ENCODE measurements around the gene PLCH2.
"Not testable (repeated sequence)": the region's sequence is repeated elsewhere in the genome, so short reads cannot be mapped to it uniquely, and the experiment has no call there.

PLCH2 gene

DNA sequence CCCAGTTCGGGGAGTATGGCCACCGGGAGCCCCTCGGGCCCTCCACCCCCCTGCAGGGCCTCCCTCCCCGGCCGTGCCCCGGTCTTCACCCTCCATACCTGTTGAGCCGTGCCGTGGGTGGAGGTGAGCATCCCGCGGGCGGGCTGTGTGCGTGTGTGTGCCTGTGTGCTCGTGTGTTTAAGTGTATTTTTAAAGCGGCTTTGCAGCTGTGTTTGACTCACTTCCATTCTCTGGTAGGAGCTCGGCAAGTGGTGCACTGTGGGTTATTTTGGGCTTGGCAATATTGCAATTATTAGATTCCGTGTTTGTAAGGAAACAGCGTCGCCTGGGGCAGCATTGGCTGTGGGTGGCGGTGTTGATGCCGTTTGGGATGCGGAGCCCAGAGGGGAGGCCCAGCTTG is 20.3 kb upstream of the PLCH2 start:
- Histone ChIP-seq H3K4me2 (ENCODE audit: insufficient read depth, low read length) (no peak overlapping the region), H3K9me3 (ENCODE audit: insufficient read depth, low read length, severe bottlenecking) (no peaks in the 10 kb centered on the region), H3K36me3 (ENCODE audit: insufficient read depth, low read length) (no peaks in the 10 kb centered on the region), H4K20me1 (ENCODE audit: insufficient read depth, low read length) (no peaks in the 10 kb centered on the region; the same call in 1 of the 2 replicates), H2AFZ (ENCODE audit: low read depth, low read length) (no peak overlapping the region), H3K27ac (ENCODE audit: low read length) (no peak overlapping the region), H3K4me3 (ENCODE audit: low read depth in 1 of 2, low read length in 2 of 2) (no peak overlapping the region), H3K27me3 (ENCODE audit: insufficient read depth, low read length, poor library complexity) (no peaks in the 10 kb centered on the region), H3K9ac (ENCODE audit: low read depth, low read length) (no peak overlapping the region), H3K79me2 (ENCODE audit: insufficient read depth, low read length) (no peaks in the 10 kb centered on the region), H3K4me1 (ENCODE audit: insufficient read depth, low read length) (no peaks in the 10 kb centered on the region)
- DNase-seq: no peak
- TF ChIP-seq EZH2 (IDR thresholded peaks at IDR 0.05; ENCODE audit: borderline replicate concordance, low read depth, low read length, severe bottlenecking): no peak
- TF ChIP-seq, protein P1, sequence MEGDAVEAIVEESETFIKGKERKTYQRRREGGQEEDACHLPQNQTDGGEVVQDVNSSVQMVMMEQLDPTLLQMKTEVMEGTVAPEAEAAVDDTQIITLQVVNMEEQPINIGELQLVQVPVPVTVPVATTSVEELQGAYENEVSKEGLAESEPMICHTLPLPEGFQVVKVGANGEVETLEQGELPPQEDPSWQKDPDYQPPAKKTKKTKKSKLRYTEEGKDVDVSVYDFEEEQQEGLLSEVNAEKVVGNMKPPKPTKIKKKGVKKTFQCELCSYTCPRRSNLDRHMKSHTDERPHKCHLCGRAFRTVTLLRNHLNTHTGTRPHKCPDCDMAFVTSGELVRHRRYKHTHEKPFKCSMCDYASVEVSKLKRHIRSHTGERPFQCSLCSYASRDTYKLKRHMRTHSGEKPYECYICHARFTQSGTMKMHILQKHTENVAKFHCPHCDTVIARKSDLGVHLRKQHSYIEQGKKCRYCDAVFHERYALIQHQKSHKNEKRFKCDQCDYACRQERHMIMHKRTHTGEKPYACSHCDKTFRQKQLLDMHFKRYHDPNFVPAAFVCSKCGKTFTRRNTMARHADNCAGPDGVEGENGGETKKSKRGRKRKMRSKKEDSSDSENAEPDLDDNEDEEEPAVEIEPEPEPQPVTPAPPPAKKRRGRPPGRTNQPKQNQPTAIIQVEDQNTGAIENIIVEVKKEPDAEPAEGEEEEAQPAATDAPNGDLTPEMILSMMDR (IDR thresholded peaks at IDR 0.05; ENCODE audit: borderline replicate concordance, extremely low read depth, low read length, poor library complexity, severe bottlenecking): no peak
- no peak for ATAC-seq (ENCODE audit: insufficient read depth, low read depth)

DNA sequence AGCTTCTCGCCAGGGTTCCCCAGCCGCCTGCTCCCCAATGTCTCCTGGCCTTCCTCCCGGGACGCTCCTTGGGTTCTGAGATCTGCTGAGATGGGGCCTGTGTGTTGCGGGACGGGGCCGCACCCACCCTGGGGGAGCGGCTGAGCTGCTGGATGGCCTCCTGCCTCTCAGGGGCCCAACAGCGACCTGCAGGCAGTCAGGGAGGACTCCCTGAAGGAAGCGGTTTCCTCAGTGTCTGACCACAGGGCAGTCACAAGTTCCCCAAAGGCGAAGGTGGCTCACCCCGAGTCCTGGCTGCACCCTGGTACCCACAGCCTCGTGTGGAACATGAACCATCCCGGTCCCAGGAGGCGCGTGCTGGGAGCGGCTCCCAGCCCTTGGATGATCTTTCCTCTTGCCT is 18.6 kb upstream of the PLCH2 start:
- H3K36me3 ChIP-seq (ENCODE audit: insufficient read depth, low read length): no peaks in the 10 kb centered on the region
- no peaks in the 10 kb centered on the region for H3K9me3 ChIP-seq (ENCODE audit: insufficient read depth, low read length, severe bottlenecking)
- DNase-seq: no peak
- H3K4me1 ChIP-seq (ENCODE audit: insufficient read depth, low read length): no peaks in the 10 kb centered on the region
- H3K79me2 ChIP-seq (ENCODE audit: insufficient read depth, low read length): no peaks in the 10 kb centered on the region
- TF ChIP-seq, protein P1 (IDR thresholded peaks at IDR 0.05; ENCODE audit: borderline replicate concordance, extremely low read depth, low read length, poor library complexity, severe bottlenecking): no peak
- no peak for TF ChIP-seq EZH2 (IDR thresholded peaks at IDR 0.05; ENCODE audit: borderline replicate concordance, low read depth, low read length, severe bottlenecking)
- no peaks in the 10 kb centered on the region for H3K27me3 ChIP-seq (ENCODE audit: insufficient read depth, low read length, poor library complexity)
- ATAC-seq (ENCODE audit: insufficient read depth, low read depth): no peak
- H3K9ac ChIP-seq (ENCODE audit: low read depth, low read length): no peak overlapping the region
- no peak overlapping the region for H3K4me3 ChIP-seq (ENCODE audit: low read depth in 1 of 2, low read length in 2 of 2)
- no peak overlapping the region for H2AFZ ChIP-seq (ENCODE audit: low read depth, low read length)
- no peak overlapping the region for H3K27ac ChIP-seq (ENCODE audit: low read length)
- H3K4me2 ChIP-seq (ENCODE audit: insufficient read depth, low read length): no peak overlapping the region
- no peaks in the 10 kb centered on the region; the same call in 1 of the 2 replicates for H4K20me1 ChIP-seq (ENCODE audit: insufficient read depth, low read length)

DNA sequence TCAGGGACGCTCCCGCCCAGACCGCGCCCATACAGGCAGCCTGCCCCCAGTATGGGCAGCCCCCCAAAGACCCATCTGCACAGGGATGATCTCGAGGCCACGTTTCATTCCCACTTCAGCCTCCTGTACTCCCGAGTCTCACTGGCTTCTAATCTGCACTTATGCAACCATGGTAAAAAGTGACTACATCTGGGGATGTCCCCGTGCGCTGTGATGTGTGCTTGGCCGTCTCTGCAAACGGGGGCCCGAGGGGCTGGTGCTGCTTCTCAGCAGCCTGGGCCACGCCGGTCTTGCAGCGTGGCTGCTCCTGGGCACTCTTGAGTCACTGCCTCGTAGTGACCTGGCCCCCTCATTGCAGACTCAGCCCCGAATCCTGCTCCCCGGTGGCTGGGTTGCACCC is 17.4 kb upstream of the PLCH2 start:
- H3K27ac ChIP-seq (ENCODE audit: low read length): no peak overlapping the region
- no peaks in the 10 kb centered on the region for H3K79me2 ChIP-seq (ENCODE audit: insufficient read depth, low read length)
- H3K4me2 ChIP-seq (ENCODE audit: insufficient read depth, low read length): no peak overlapping the region
- DNase-seq: no peak
- H2AFZ ChIP-seq (ENCODE audit: low read depth, low read length): no peak overlapping the region
- ATAC-seq (ENCODE audit: insufficient read depth, low read depth): no peak
- H3K4me1 ChIP-seq (ENCODE audit: insufficient read depth, low read length): no peaks in the 10 kb centered on the region
- H3K36me3 ChIP-seq (ENCODE audit: insufficient read depth, low read length): no peaks in the 10 kb centered on the region
- peaks cover 3% of the 10 kb centered on the region for H4K20me1 ChIP-seq (ENCODE audit: insufficient read depth, low read length)
- TF ChIP-seq, protein P1 (IDR thresholded peaks at IDR 0.05; ENCODE audit: borderline replicate concordance, extremely low read depth, low read length, poor library complexity, severe bottlenecking): no peak
- no peak for TF ChIP-seq EZH2 (IDR thresholded peaks at IDR 0.05; ENCODE audit: borderline replicate concordance, low read depth, low read length, severe bottlenecking)
- no peak overlapping the region for H3K9ac ChIP-seq (ENCODE audit: low read depth, low read length)
- H3K27me3 ChIP-seq (ENCODE audit: insufficient read depth, low read length, poor library complexity): no peaks in the 10 kb centered on the region
- no peaks in the 10 kb centered on the region for H3K9me3 ChIP-seq (ENCODE audit: insufficient read depth, low read length, severe bottlenecking)
- H3K4me3 ChIP-seq (ENCODE audit: low read depth in 1 of 2, low read length in 2 of 2): no peak overlapping the region

- H3K4me1 ChIP-seq (ENCODE audit: insufficient read depth, low read length); H3K27ac ChIP-seq (ENCODE audit: low read length); H3K36me3 ChIP-seq (ENCODE audit: insufficient read depth, low read length); H3K27me3 ChIP-seq (ENCODE audit: insufficient read depth, low read length, poor library complexity); H4K20me1 ChIP-seq (ENCODE audit: insufficient read depth, low read length); H3K79me2 ChIP-seq (ENCODE audit: insufficient read depth, low read length); H3K4me3 ChIP-seq (ENCODE audit: low read depth in 1 of 2, low read length in 2 of 2); DNase-seq; H3K9ac ChIP-seq (ENCODE audit: low read depth, low read length); H2AFZ ChIP-seq (ENCODE audit: low read depth, low read length); H3K9me3 ChIP-seq (ENCODE audit: insufficient read depth, low read length, severe bottlenecking); H3K4me2 ChIP-seq (ENCODE audit: insufficient read depth, low read length); ATAC-seq (ENCODE audit: insufficient read depth, low read depth): not testable (repeated sequence)
Measured at GRCh38 chr1:2459102-2459753, 16.9 kb upstream of the PLCH2 start.

Data from DND-41 (cell line).